IMR-90 (cell line): ENCODE results near the gene KCNIP3. TPM values are rescaled to one million over a fixed set of nuclear protein-coding genes. Genes with fewer than 3 reads are reported as not detected.

Experiments used
- ATAC-seq: fragments of 200-7000 bp; cut with Tn5 transposase; 2 replicates; pipeline ENCODE4 v1.9.1; 2020; ENCODE audit warnings: low read depth, mild to moderate bottlenecking, moderate library complexity
- BruUV-seq: library from RNA; stranded (reverse); fragments of 400-500 nt; replicated peaks from 2 replicates; lab custom pipeline; 2021; lab: Mats Ljungman, UMichigan
- CTCF ChIA-PET: fragments of 300-600 bp; formaldehyde crosslinking; extraction: SDS; loops from one replicate; lab custom pipeline; 2021; ENCODE audit warnings: antibody characterized with exemption; lab: Yijun Ruan, JAX
- POLR2A ChIA-PET: fragments of 300-600 bp; sonication (Branson Sonifier 250); formaldehyde crosslinking; loops from one replicate; lab custom pipeline; 2022; ENCODE audit warnings: antibody characterized with exemption; ENCODE audit not compliant: unreplicated experiment; lab: Charles Lee
- DNase-seq: peaks from one replicate; pipeline ENCODE4 v3.0.0; 2013
- H2AFZ ChIP-seq: replicated peaks from 2 replicates; pipeline ENCODE3; 2013; ENCODE audit warnings: low read length, mild to moderate bottlenecking; ENCODE audit not compliant: poor library complexity
- H2AK5ac ChIP-seq: 2 replicates; pipeline ENCODE4 v1.6.1; 2013; ENCODE audit warnings: low read depth, low read length, inconsistent platforms
- H2AK9ac ChIP-seq: replicated peaks from 2 replicates; pipeline ENCODE3; 2013; ENCODE audit warnings: mild to moderate bottlenecking, low read depth, low read length, moderate library complexity; ENCODE audit not compliant: poor library complexity
- H2BK120ac ChIP-seq: 2 replicates; pipeline ENCODE4 v1.6.1; 2013; ENCODE audit warnings: low read depth, low read length, inconsistent platforms
- H2BK15ac ChIP-seq: 3 replicates; pipeline ENCODE4 v1.6.1; 2013; ENCODE audit warnings: low read depth, low read length, inconsistent platforms
- H2BK20ac ChIP-seq: 2 replicates; pipeline ENCODE4 v1.6.1; 2013; ENCODE audit warnings: low read depth, mild to moderate bottlenecking, inconsistent platforms, low read length, moderate library complexity
- H2BK5ac ChIP-seq: 2 replicates; pipeline ENCODE4 v1.6.1; 2013; ENCODE audit warnings: mild to moderate bottlenecking, low read depth, low read length, inconsistent platforms; ENCODE audit not compliant: poor library complexity, severe bottlenecking
- H3K14ac ChIP-seq: replicated peaks from 2 replicates; pipeline ENCODE4 v1.6.1; 2013; ENCODE audit warnings: low read depth, low read length, inconsistent platforms
- H3K18ac ChIP-seq: 2 replicates; pipeline ENCODE4 v1.6.1; 2013; ENCODE audit warnings: low read depth, low read length, control low read depth
- H3K23ac ChIP-seq: 2 replicates; pipeline ENCODE4 v1.6.1; 2013; ENCODE audit warnings: low read depth, low read length, inconsistent platforms
- H3K27ac ChIP-seq: 2 replicates; pipeline ENCODE4 v1.5.1; 2013; ENCODE audit warnings: mild to moderate bottlenecking, control low read depth, low read length; ENCODE audit not compliant: insufficient read depth
- H3K27me3 ChIP-seq: 2 replicates; pipeline ENCODE4 v1.6.1; 2013; ENCODE audit warnings: low read length; ENCODE audit not compliant: control insufficient read depth, insufficient read depth
- H3K36me3 ChIP-seq: 2 replicates; pipeline ENCODE4 v1.6.1; 2013; ENCODE audit warnings: low read length, mixed read lengths; ENCODE audit not compliant: control insufficient read depth, insufficient read depth
- H3K4ac ChIP-seq: 2 replicates; pipeline ENCODE4 v1.6.1; 2013; ENCODE audit warnings: low read depth, low read length, inconsistent platforms
- H3K4me1 ChIP-seq: 2 replicates; pipeline ENCODE4 v1.6.1; 2013; ENCODE audit warnings: low read length, mixed read lengths; ENCODE audit not compliant: control insufficient read depth, insufficient read depth
- H3K4me2 ChIP-seq: 2 replicates; pipeline ENCODE4 v1.6.1; 2013; ENCODE audit warnings: low read depth, mild to moderate bottlenecking, control low read depth, low read length, moderate library complexity
- H3K4me3 ChIP-seq: 2 replicates; pipeline ENCODE4 v1.5.1; 2013; ENCODE audit warnings: low read depth, mild to moderate bottlenecking, control low read depth, low read length, moderate library complexity; ENCODE audit not compliant: insufficient read depth
- H3K56ac ChIP-seq: 2 replicates; pipeline ENCODE4 v1.6.1; 2013; ENCODE audit warnings: low read length, inconsistent platforms; ENCODE audit not compliant: insufficient read depth; ENCODE audit errors: extremely low read depth
- H3K79me1 ChIP-seq, 2 experiments: 2 replicates each; pipeline ENCODE4 v1.6.1; 2013; ENCODE audit warnings: low read length in 2 of 2, inconsistent platforms in 1 of 2, low read depth in 1 of 2
- H3K9ac ChIP-seq: 2 replicates; pipeline ENCODE4 v1.6.1; 2013; ENCODE audit warnings: low read depth, low read length, control low read depth
- H3K9me1 ChIP-seq: 2 replicates; pipeline ENCODE4 v1.6.1; 2013; ENCODE audit warnings: low read length, inconsistent platforms; ENCODE audit not compliant: insufficient read depth
- H3K9me3 ChIP-seq: 2 replicates; pipeline ENCODE4 v1.6.1; 2013; ENCODE audit warnings: low read length; ENCODE audit not compliant: control insufficient read depth, insufficient read depth
- H4K20me1 ChIP-seq: 2 replicates; pipeline ENCODE4 v1.6.1; 2013; ENCODE audit warnings: low read length, inconsistent platforms; ENCODE audit not compliant: insufficient read depth
- H4K5ac ChIP-seq: 2 replicates; pipeline ENCODE4 v1.6.1; 2013; ENCODE audit warnings: mild to moderate bottlenecking, low read depth, low read length, control low read depth
- H4K8ac ChIP-seq, 2 experiments: 2 replicates each; pipeline ENCODE4 v1.6.1; 2013; ENCODE audit warnings: low read depth in 2 of 2, low read length in 2 of 2, control low read depth in 1 of 2, inconsistent platforms in 1 of 2
- H4K91ac ChIP-seq: 2 replicates; pipeline ENCODE4 v1.6.1; 2013; ENCODE audit warnings: low read depth, low read length, inconsistent platforms; ENCODE audit not compliant: insufficient read depth
- BHLHE40 ChIP-seq: fragments of 150-350 bp; IDR thresholded peaks from 2 replicates; pipeline ENCODE4 v1.6.1; 2016; ENCODE audit warnings: mild to moderate bottlenecking, low read depth, low read length
- CHD1 ChIP-seq: IDR thresholded peaks from 2 replicates; pipeline ENCODE4 v1.6.1; 2012; ENCODE audit warnings: low read depth, low read length, improper control_type of control experiment
- CTCF ChIP-seq: conservative IDR thresholded peaks from 2 replicates; pipeline ENCODE4 v1.5.1; 2012; ENCODE audit warnings: mild to moderate bottlenecking, low read depth, low read length, improper control_type of control experiment
- ELK1 ChIP-seq: fragments of 150-350 bp; IDR thresholded peaks from 2 replicates; pipeline ENCODE4 v1.6.1; 2016; ENCODE audit warnings: low read depth, mild to moderate bottlenecking, low read length, moderate library complexity, borderline replicate concordance
- FOS ChIP-seq: fragments of 150-350 bp; IDR thresholded peaks from 2 replicates; pipeline ENCODE4 v1.6.1; 2016; ENCODE audit warnings: low read depth, low read length
- MAZ ChIP-seq: IDR thresholded peaks from 2 replicates; pipeline ENCODE4 v1.6.1; 2012; ENCODE audit warnings: low read depth, mild to moderate bottlenecking, low read length, improper control_type of control experiment, moderate library complexity, borderline replicate concordance
- NFE2L2 ChIP-seq: fragments of 150-350 bp; IDR thresholded peaks from 2 replicates; pipeline ENCODE4 v1.6.1; 2016; ENCODE audit warnings: low read depth, mild to moderate bottlenecking, low read length
- RAD21 ChIP-seq: IDR thresholded peaks from 2 replicates; pipeline ENCODE4 v1.6.1; 2012; ENCODE audit warnings: low read length, improper control_type of control experiment
- RCOR1 ChIP-seq: IDR thresholded peaks from 2 replicates; pipeline ENCODE4 v1.6.1; 2012; ENCODE audit warnings: mild to moderate bottlenecking, low read length, improper control_type of control experiment; ENCODE audit not compliant: insufficient replicate concordance
- RFX5 ChIP-seq: IDR thresholded peaks from 2 replicates; pipeline ENCODE4 v1.8.0; 2012; ENCODE audit warnings: low read depth, mild to moderate bottlenecking, low read length, moderate library complexity
- WGBS, 2 experiments: methylation state at CpG; one replicate each; pipeline versions ENCODE4 v1.1.5 to v1.1.7; 2013; ENCODE audit warnings: missing lambda C conversion rate in 2 of 2; ENCODE audit not compliant: insufficient read length in 1 of 2; ENCODE audit errors: extremely low coverage in 2 of 2; 5-methylcytosine and 5-hydroxymethylcytosine counted together
- dilution Hi-C: fragments of 300-500 bp; cut with HindIII; formaldehyde crosslinking; loops from one replicate; pipeline ENCODE4 v1.14.3; 2018; ENCODE audit warnings: low sequenced_read_pairs; ENCODE audit not compliant: unreplicated experiment
- in situ Hi-C: fragments of 300-500 bp; cut with MboI; formaldehyde crosslinking; loops from 3 replicates; pipeline ENCODE4 v1.14.3; 2019; ENCODE audit warnings: low sequenced_read_pairs, inconsistent platforms, mixed read lengths
- intact Hi-C: fragments of 100-400 bp; cut with micrococcal nuclease; formaldehyde crosslinking; loops from 2 replicates; pipeline ENCODE4 v1.10.0; 2022
- polyA plus RNA-seq, 3 experiments: library from polyadenylated mRNA; depleted of rRNA; stranded (reverse); fragments of >200 nt; gene quantifications; 2 replicates each; pipeline ENCODE4 v1.2.3, GENCODE V29; 2012; ENCODE audit warnings: low replicate concordance in 1 of 3
- total RNA-seq: library from RNA; depleted of rRNA; stranded (reverse); fragments of >200 nt; gene quantifications from 2 replicates; pipeline ENCODE4 v1.2.3, GENCODE V29; 2012
- TF ChIP-seq, protein P1 (sequence below): fragments of 150-350 bp; IDR thresholded peaks from 2 replicates; pipeline ENCODE4 v1.6.1; 2017; ENCODE audit warnings: mild to moderate bottlenecking, antibody characterized with exemption, low read length, low read depth

Gene KCNIP3
- total and polyA plus RNA-seq, 2 of the 4 experiments (the other 2 are of a cell fraction), result 0.72 to 1.4 TPM

GRCh38 chr2:95320986-95321767 is 24.0 kb downstream of the KCNIP3 start:
- H3K4me1 ChIP-seq, result peaks cover 8% of the 10 kb centered on the region; the same call in 1 of the 2 replicates
- no peak overlapping the region for H2AK9ac ChIP-seq
- ATAC-seq, result no peak
- no peak overlapping the region for H2AK5ac ChIP-seq
- H3K56ac ChIP-seq, result no peak overlapping the region
- H3K9me1 ChIP-seq, result no peaks in the 10 kb centered on the region
- no peak overlapping the region for H3K9ac ChIP-seq
- no peak overlapping the region for H2BK20ac ChIP-seq
- no peak overlapping the region for H3K4me3 ChIP-seq
- H3K23ac ChIP-seq, result no peak overlapping the region
- H2BK15ac ChIP-seq, result no peak overlapping the region
- no peak overlapping the region for H4K91ac ChIP-seq
- no peak overlapping the region for H4K8ac ChIP-seq
- H3K4ac ChIP-seq, result no peak overlapping the region
- no peaks in the 10 kb centered on the region for H3K9me3 ChIP-seq
- peaks cover 3% of the 10 kb centered on the region; the same call in 1 of the 2 replicates for H3K27me3 ChIP-seq
- H3K4me2 ChIP-seq, result no peak overlapping the region
- TF ChIP-seq RCOR1 (no peak), FOS (no peak), CHD1 (no peak), ELK1 (no peak), NFE2L2 (no peak), RFX5 (no peak), BHLHE40 (no peak), RAD21 (no peak), CTCF (no peak), MAZ (no peak)
- TF ChIP-seq, protein P1, sequence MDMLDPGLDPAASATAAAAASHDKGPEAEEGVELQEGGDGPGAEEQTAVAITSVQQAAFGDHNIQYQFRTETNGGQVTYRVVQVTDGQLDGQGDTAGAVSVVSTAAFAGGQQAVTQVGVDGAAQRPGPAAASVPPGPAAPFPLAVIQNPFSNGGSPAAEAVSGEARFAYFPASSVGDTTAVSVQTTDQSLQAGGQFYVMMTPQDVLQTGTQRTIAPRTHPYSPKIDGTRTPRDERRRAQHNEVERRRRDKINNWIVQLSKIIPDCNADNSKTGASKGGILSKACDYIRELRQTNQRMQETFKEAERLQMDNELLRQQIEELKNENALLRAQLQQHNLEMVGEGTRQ, result no peak
- ChIA-PET POLR2A (no interaction called here), CTCF (interaction anchor here (0.7 to 0.8 kb wide), 2 partner anchors 24 to 68 kb away, joined by 3 read pairs; no protein-coding TSS in a partner anchor)
- H2AFZ ChIP-seq, result no peak overlapping the region
- no peak overlapping the region for H3K18ac ChIP-seq
- no peaks in the 10 kb centered on the region for H3K36me3 ChIP-seq
- H3K27ac ChIP-seq, result no peak overlapping the region
- no peak overlapping the region for H2BK120ac ChIP-seq
- H2BK5ac ChIP-seq, result no peak overlapping the region
- no peaks in the 10 kb centered on the region for H3K79me1 ChIP-seq
- intact Hi-C loops, result no loop called here
- dilution Hi-C loops, result no loop called here
- no TSS peak for BruUV-seq
- no peak overlapping the region for H3K14ac ChIP-seq
- no peak overlapping the region for H4K5ac ChIP-seq
- no peak for DNase-seq
- 83% methylated on average over 7 of the region's 18 CpGs; no CpG with 5 or more reads in 1 of the 2 experiments for WGBS, 2 experiments
- in situ Hi-C loops, result no loop called here
- H4K20me1 ChIP-seq, result no peaks in the 10 kb centered on the region
